Activated naive CD8-positive, alpha-beta T cell (primary cell): Measurements from ENCODE around the gene SH3PXD2B.

Experiments used
- H3K27ac Mint-ChIP-seq: one replicate; pipeline ENCODE4 v1.8.0; 2021; ENCODE audit warnings: mixed read lengths
- H3K27me3 Mint-ChIP-seq: one replicate; pipeline ENCODE4 v1.8.0; 2021; ENCODE audit warnings: mixed read lengths
- H3K36me3 Mint-ChIP-seq: one replicate; pipeline ENCODE4 v1.8.0; 2021; ENCODE audit warnings: mixed read lengths
- H3K4me1 Mint-ChIP-seq: one replicate; pipeline ENCODE4 v1.8.0; 2021; ENCODE audit warnings: low read depth, mixed read lengths
- H3K4me3 Mint-ChIP-seq: one replicate; pipeline ENCODE4 v1.8.0; 2021; ENCODE audit warnings: mild to moderate bottlenecking, mixed read lengths
- H3K9me3 Mint-ChIP-seq: one replicate; pipeline ENCODE4 v1.8.0; 2021; ENCODE audit warnings: low read depth, mixed read lengths

The SH3PXD2B gene

GRCh38 chr5:172454358-172455086 is at the start of gene SH3PXD2B:
TSS of gene SH3PXD2B (minus strand) at chr5:172454525. CDS start at chr5:172454352, 173 bp downstream.
- H3K4me1 Mint-ChIP-seq = peaks cover 13% of the 10 kb centered on the region
- H3K27ac Mint-ChIP-seq = no peak within 1 kb of the TSS
- H3K9me3 Mint-ChIP-seq = no peaks in the 10 kb centered on the region
- no peaks in the 10 kb centered on the region for H3K36me3 Mint-ChIP-seq
- peaks cover 10% of the 10 kb centered on the region for H3K27me3 Mint-ChIP-seq
- H3K4me3 Mint-ChIP-seq = peak within 1 kb of the TSS; percentile 86

GRCh38 chr5:172502969-172503368 is 48.6 kb upstream of the SH3PXD2B start:
- H3K4me3 Mint-ChIP-seq = no peak overlapping the region
- H3K36me3 Mint-ChIP-seq = no peaks in the 10 kb centered on the region
- peaks cover 7% of the 10 kb centered on the region for H3K27me3 Mint-ChIP-seq
- H3K9me3 Mint-ChIP-seq = no peaks in the 10 kb centered on the region
- no peaks in the 10 kb centered on the region for H3K4me1 Mint-ChIP-seq
- no peak overlapping the region for H3K27ac Mint-ChIP-seq

DNA sequence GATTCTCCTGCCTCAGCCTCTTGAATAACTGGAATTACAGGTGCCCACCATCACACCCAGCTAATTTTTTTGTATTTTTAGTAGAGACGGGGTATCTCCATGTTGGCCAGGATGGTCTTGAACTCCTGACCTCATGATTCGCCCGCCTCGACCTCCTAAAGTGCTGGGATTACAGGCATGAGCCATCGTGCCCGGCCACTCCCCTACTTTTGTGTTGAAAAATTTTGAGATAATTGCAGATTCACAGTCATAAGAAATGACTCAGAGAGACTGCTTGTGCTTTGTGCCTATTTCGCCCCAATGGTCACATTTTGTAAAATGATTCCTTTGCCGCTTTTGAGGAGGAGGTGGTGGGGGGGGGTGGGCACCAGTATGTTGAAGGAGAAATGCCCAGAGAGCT is 48.1 kb upstream of the SH3PXD2B start:
- Mint-ChIP-seq H3K4me1 (no peaks in the 10 kb centered on the region), H3K9me3 (no peaks in the 10 kb centered on the region), H3K27ac (no peak overlapping the region), H3K36me3 (no peaks in the 10 kb centered on the region), H3K4me3 (no peak overlapping the region), H3K27me3 (peaks cover 5% of the 10 kb centered on the region)

- no peaks in the 10 kb centered on the region for H3K9me3 Mint-ChIP-seq
- no peaks in the 10 kb centered on the region for H3K36me3 Mint-ChIP-seq
- H3K4me3 Mint-ChIP-seq = no peak overlapping the region
- peaks cover under 1% of the 10 kb centered on the region for H3K27me3 Mint-ChIP-seq
- no peaks in the 10 kb centered on the region for H3K4me1 Mint-ChIP-seq
- no peak overlapping the region for H3K27ac Mint-ChIP-seq
Measured at GRCh38 chr5:172501708-172502320, 47.5 kb upstream of the SH3PXD2B start.

- no peak overlapping the region for H3K4me3 Mint-ChIP-seq
- peaks cover 4% of the 10 kb centered on the region for H3K9me3 Mint-ChIP-seq
- H3K27me3 Mint-ChIP-seq = peaks cover 1% of the 10 kb centered on the region
- H3K36me3 Mint-ChIP-seq = no peaks in the 10 kb centered on the region
- no peaks in the 10 kb centered on the region for H3K4me1 Mint-ChIP-seq
- no peak overlapping the region for H3K27ac Mint-ChIP-seq
Measured at GRCh38 chr5:172499287-172499686, 45.0 kb upstream of the SH3PXD2B start.

DNA sequence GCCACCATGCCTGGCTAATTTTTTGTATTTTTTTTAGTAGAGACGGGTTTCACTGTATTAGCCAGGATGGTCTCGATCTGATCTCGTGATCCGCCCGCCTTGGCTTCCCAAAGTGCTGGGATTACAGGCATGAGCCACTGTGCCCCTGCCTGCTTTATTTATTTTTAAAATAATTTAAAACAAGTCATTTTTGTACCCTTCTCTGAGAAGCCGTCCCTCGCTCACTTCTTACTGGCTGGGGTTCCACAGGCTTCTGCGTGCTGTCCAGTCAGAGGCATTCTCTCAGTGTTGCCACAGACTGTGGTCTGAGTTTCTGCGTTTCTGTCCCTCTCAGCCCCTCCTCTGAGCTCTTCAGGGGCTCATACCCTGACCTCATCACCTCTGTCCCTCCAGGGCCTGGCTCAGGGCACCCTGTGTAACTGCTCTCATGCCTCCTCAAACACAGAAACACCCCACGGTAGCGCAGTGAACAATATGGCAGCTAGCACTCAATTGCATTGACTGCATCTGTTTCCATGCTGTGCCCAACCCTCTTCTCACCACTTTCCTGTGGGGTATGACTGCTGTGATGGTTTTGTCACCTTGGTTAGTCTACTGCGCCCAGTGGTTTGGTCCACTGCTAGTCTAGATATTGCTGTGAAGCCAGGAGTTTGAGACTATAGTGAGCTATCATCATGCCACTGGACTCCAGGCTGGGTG is 44.3 kb upstream of the SH3PXD2B start:
- Mint-ChIP-seq H3K36me3 (no peaks in the 10 kb centered on the region), H3K4me1 (no peaks in the 10 kb centered on the region), H3K4me3 (no peak overlapping the region), H3K9me3 (peaks cover 4% of the 10 kb centered on the region), H3K27ac (no peak overlapping the region), H3K27me3 (peaks cover 1% of the 10 kb centered on the region)

DNA sequence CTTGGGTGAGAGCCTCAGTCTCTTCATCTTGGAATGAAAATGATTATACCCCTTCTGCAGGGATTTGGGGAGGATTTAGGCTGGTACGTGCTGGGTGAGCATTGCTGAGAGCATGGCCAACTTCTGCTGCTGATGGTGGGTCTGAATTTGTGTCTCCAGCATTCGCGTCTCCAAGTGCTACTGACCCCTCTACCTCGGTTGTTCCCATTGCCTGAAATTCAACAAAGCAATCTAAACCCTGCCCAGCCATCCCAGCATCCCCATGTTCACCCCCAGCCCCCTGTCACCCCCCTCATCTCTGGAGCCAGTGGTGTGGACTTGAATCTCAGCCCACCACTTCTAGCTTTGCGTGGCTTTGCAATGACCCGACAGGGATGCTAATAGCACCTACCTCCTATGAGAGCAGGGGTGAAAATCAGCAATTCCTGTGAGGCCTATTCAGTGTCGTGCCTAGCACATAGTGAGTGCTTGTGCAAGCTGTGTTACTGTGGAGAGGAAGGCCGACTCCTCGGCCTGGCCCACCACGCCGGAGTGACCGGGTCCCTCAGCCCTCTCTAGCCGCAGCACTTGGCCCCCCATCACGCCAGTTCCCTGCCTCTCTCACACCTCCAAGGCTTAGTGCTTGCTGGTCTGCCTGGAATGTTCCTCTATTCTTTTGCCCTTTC is 43.4 kb upstream of the SH3PXD2B start:
- Mint-ChIP-seq H3K4me3 (no peak overlapping the region), H3K9me3 (peaks cover 4% of the 10 kb centered on the region), H3K36me3 (no peaks in the 10 kb centered on the region), H3K4me1 (no peaks in the 10 kb centered on the region), H3K27ac (no peak overlapping the region), H3K27me3 (peaks cover 1% of the 10 kb centered on the region)

DNA sequence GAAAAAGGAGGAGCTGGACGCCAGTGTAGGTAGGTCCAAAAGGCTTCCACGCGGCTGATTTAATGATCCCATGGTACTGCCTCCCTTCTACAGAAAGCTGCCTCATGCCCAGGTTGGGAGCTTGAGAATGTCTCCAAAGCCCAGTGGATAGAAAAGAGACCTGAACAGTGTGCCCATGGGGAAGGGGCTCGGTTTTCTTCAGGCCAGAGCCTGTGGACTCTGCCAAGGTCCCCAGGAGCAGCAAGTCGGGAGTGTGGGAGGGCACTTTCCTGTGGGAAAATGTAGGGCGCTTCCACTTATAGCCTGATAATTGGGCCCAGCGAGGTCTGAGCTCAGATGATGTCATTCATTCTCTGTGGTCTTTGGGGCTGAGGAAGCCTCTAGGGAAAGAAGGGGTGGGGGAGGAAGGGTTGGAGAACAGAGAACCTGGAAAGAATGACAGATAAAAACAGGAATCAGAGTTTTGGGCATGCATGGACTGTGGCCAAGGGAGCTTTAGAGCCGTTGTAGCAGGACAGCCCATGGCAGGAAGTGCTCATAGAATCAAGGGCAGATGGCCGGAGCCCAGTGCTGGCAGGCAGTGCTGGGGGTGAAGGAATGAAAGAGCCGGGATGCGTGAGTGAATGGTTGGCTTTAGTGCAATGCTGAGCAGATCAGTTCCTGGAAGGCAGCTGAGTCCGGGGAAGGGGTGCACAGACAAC is 42.5 kb upstream of the SH3PXD2B start:
- H3K27ac Mint-ChIP-seq = no peak overlapping the region
- no peaks in the 10 kb centered on the region for H3K4me1 Mint-ChIP-seq
- no peak overlapping the region for H3K4me3 Mint-ChIP-seq
- H3K9me3 Mint-ChIP-seq = peaks cover 4% of the 10 kb centered on the region
- H3K27me3 Mint-ChIP-seq = peaks cover 1% of the 10 kb centered on the region
- no peaks in the 10 kb centered on the region for H3K36me3 Mint-ChIP-seq

GRCh38 chr5:172494630-172495505 is 40.5 kb upstream of the SH3PXD2B start:
- H3K4me3 Mint-ChIP-seq = no peak overlapping the region
- H3K9me3 Mint-ChIP-seq = peaks cover 4% of the 10 kb centered on the region
- H3K36me3 Mint-ChIP-seq = no peaks in the 10 kb centered on the region
- peaks cover 1% of the 10 kb centered on the region for H3K27me3 Mint-ChIP-seq
- H3K27ac Mint-ChIP-seq = no peak overlapping the region
- no peaks in the 10 kb centered on the region for H3K4me1 Mint-ChIP-seq

DNA sequence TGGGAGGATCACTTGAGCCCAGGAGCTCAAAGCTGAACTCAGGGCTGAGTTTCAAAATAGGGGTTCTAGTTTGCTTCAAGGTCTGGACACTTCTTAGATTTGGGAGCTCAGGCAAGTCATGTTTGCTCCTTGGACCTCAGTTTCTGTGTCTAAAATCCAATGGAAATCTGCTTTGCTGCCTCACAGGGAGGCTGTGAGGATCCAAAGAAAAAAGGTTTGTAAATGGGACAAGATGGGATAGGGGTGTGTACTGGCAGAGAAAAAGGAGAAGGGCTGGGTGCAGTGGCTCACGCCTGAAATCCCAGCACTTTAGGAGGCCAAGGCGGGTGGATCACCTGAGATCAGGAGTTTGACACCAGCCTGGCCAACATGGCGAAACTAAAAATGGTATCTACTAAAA is 39.6 kb upstream of the SH3PXD2B start:
- Mint-ChIP-seq H3K4me1 (no peaks in the 10 kb centered on the region), H3K27ac (no peak overlapping the region), H3K9me3 (peaks cover 4% of the 10 kb centered on the region), H3K36me3 (no peaks in the 10 kb centered on the region), H3K4me3 (no peak overlapping the region), H3K27me3 (peaks cover 1% of the 10 kb centered on the region)

GRCh38 chr5:172493461-172493860 is 39.1 kb upstream of the SH3PXD2B start:
- no peaks in the 10 kb centered on the region for H3K4me1 Mint-ChIP-seq
- no peak overlapping the region for H3K27ac Mint-ChIP-seq
- peaks cover 1% of the 10 kb centered on the region for H3K27me3 Mint-ChIP-seq
- H3K4me3 Mint-ChIP-seq = no peak overlapping the region
- no peaks in the 10 kb centered on the region for H3K36me3 Mint-ChIP-seq
- peaks cover 4% of the 10 kb centered on the region for H3K9me3 Mint-ChIP-seq

GRCh38 chr5:172493002-172493401 is 38.7 kb upstream of the SH3PXD2B start:
- Mint-ChIP-seq H3K4me1 (no peaks in the 10 kb centered on the region), H3K9me3 (peaks cover 4% of the 10 kb centered on the region), H3K27me3 (peaks cover 1% of the 10 kb centered on the region), H3K36me3 (no peaks in the 10 kb centered on the region), H3K27ac (no peak overlapping the region), H3K4me3 (no peak overlapping the region)

GRCh38 chr5:172492097-172492840 is 37.9 kb upstream of the SH3PXD2B start:
- Mint-ChIP-seq H3K27ac (no peak overlapping the region), H3K27me3 (peaks cover 1% of the 10 kb centered on the region), H3K9me3 (peaks cover 4% of the 10 kb centered on the region), H3K4me3 (no peak overlapping the region), H3K4me1 (no peaks in the 10 kb centered on the region), H3K36me3 (no peaks in the 10 kb centered on the region)
